ENCODE results near the gene PRICKLE1. TPM values are rescaled to one million over a fixed set of nuclear protein-coding genes. Genes with fewer than 3 reads are reported as not detected.

PRICKLE1 gene
- total RNA-seq, 1 donor from 2014 or later = 11.6 TPM

DNA sequence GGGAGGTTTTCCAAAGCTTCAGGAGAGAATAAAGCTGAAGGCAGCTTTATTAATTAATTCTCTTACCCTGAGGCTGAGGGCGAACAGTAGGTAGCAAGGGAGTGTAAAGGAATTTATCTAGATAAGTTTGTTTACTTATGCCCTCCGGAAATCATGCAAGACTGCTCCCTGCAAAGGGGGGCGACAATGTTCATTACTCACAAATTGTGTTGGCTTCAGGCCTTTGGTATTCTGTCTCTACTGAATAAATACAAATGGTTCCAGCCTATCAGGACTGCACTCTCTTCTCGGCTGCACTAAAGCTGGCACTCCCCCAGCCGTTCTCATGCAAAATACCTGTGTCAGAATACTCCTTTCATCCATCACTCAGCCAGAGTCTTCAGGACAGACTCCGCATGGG is 142.8 kb downstream of the PRICKLE1 start:
- TF ChIP-seq, protein P1, sequence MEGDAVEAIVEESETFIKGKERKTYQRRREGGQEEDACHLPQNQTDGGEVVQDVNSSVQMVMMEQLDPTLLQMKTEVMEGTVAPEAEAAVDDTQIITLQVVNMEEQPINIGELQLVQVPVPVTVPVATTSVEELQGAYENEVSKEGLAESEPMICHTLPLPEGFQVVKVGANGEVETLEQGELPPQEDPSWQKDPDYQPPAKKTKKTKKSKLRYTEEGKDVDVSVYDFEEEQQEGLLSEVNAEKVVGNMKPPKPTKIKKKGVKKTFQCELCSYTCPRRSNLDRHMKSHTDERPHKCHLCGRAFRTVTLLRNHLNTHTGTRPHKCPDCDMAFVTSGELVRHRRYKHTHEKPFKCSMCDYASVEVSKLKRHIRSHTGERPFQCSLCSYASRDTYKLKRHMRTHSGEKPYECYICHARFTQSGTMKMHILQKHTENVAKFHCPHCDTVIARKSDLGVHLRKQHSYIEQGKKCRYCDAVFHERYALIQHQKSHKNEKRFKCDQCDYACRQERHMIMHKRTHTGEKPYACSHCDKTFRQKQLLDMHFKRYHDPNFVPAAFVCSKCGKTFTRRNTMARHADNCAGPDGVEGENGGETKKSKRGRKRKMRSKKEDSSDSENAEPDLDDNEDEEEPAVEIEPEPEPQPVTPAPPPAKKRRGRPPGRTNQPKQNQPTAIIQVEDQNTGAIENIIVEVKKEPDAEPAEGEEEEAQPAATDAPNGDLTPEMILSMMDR (conservative IDR thresholded peaks at IDR 0.05; ENCODE audit: low read depth, low read length) = no peak
- DNase-seq (ENCODE audit: low read depth) = no peak
- no peak overlapping the region for H3K4me3 ChIP-seq (ENCODE audit: low read depth, low read length)

DNA sequence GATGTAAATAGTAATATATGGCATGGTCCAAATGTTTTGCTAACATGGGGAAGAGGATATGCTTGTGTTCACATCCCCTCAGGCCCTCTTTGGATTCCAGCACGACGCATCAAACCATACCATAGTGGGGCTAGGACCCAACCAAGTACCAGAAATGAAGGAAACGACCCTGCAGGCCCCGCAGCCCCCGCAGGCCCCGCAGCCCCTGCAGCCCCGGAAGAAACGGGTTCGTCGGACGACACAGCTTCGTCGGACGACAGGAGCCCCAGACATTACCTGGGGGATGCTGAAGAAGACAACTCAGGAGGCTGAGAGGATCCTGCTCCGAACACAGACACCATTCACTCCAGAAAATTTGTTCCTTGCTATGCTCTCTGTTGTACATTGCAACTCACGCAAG is 143.7 kb downstream of the PRICKLE1 start:
- TF ChIP-seq, protein P1 (conservative IDR thresholded peaks at IDR 0.05; ENCODE audit: low read depth, low read length) = no peak
- H3K4me3 ChIP-seq (ENCODE audit: low read depth, low read length) = no peak overlapping the region
- DNase-seq (ENCODE audit: low read depth) = no peak

DNA sequence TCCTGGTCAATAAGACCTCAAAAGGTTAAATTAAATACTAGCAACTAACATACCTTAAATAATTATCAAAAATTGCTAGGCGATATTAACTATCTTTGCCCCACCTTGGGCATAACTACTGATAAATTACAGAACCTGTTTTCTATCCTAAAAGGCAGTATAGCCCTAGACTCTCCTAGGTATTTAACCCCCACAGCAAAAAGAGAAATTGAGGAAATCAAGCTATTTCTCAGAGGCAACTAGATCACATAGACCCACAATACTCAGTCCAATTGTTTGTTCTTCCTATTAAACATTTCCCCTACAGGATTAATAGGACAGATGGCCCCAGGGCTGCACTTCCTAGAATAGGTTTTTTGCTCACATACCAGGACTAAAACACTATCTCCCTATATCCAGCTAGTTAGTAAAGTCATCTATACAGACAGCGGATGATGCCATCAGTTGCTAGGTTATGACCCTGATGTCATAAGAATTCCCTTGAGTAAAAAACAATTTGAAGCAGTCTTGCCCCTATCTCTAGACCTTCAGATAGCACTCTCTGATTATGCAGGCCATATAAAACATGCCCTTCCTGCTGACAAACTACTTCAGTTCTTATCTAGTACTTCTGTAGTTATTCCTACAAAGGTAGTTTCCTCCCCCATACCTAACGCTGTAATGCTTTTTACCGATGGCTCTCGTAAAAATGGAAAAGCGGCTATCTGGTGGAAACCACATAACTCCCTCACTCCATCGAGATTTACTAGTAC is 145.2 kb downstream of the PRICKLE1 start:
- DNase-seq (ENCODE audit: low read depth) = no peak
- H3K4me3 ChIP-seq (ENCODE audit: low read depth, low read length) = no peak overlapping the region
- TF ChIP-seq, protein P1 (conservative IDR thresholded peaks at IDR 0.05; ENCODE audit: low read depth, low read length) = no peak

DNA sequence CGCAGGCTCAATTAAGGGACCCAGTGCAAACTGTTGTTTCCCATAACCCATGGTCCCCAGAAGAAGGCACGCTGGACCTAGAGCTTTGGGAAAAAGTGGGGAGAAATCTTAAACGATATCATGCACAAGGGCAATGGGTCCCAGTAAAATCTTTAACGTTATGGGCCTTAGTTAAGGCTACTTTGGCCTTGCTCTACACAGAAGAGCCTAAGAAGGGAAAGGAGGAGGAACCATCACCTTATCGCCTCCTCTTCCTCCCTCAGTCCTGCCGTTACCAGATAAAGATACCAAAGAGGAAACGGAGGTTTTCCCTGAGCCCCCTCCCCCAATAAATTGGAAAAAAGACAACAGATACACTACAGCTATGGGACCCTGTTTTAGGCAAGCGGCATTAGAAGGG is 146.7 kb downstream of the PRICKLE1 start:
- H3K4me3 ChIP-seq (ENCODE audit: low read depth, low read length) = no peak overlapping the region
- TF ChIP-seq, protein P1 (conservative IDR thresholded peaks at IDR 0.05; ENCODE audit: low read depth, low read length) = no peak
- no peak for DNase-seq (ENCODE audit: low read depth)

DNA sequence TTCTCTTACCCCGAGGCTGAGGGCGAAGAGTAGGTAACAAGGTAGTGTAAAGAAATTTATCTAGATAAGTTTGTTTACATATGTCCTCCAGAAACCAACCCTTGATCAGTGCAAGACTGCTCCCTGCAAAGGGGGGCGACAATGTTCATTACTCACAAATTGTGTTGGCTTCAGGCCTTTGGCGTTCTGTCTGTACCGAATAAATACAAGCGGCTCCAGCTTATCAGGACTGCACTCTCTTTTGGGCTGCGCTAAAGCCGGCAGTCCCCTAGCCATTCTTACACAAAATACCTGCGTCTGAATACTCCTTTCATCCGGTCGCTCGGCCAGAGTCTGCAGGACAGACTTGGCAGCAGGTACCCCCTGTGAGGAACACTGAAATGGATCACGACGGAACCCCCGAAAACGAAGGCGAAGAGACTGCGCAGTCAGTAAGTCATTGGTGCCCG is 147.2 kb downstream of the PRICKLE1 start:
- H3K4me3 ChIP-seq (ENCODE audit: low read depth, low read length) = no peak overlapping the region
- TF ChIP-seq, protein P1 (conservative IDR thresholded peaks at IDR 0.05; ENCODE audit: low read depth, low read length) = no peak
- DNase-seq (ENCODE audit: low read depth) = no peak

DNA sequence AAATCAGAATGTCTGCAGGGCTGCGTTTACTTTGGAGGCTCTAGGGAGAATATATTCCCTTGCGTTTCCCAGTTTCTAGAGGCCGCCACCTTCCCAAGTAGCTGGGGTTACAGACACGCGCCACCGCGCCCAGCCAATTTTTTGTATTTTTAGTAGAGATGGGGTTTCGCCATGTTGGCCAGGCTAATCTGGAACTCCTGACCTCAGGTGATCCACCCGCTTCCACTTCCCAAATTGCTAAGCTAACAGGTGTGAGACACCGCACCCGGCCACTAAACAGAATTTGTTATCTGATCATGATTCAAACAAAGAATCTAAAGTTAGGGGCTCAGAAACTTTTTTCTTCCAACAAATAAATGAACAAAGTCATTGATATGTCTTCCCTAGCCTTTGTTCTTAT is 148.9 kb downstream of the PRICKLE1 start:
- no peak overlapping the region for H3K4me3 ChIP-seq (ENCODE audit: low read depth, low read length)
- no peak for DNase-seq (ENCODE audit: low read depth)
- TF ChIP-seq, protein P1 (conservative IDR thresholded peaks at IDR 0.05; ENCODE audit: low read depth, low read length) = no peak

All from epithelial cell of proximal tubule (primary cell).